ENCODE results near the gene LILRB2. TPM values are rescaled to one million over a fixed set of nuclear protein-coding genes. Genes with fewer than 3 reads are reported as not detected.
"Not testable (repeated sequence)": the region's sequence is repeated elsewhere in the genome, so short reads cannot be mapped to it uniquely, and the experiment has no call there.

Gene LILRB2
- total and polyA plus RNA-seq, 2 donors (not counting 3 experiments of a cell fraction or from before 2014, with no cell fraction given), result not detected

DNA sequence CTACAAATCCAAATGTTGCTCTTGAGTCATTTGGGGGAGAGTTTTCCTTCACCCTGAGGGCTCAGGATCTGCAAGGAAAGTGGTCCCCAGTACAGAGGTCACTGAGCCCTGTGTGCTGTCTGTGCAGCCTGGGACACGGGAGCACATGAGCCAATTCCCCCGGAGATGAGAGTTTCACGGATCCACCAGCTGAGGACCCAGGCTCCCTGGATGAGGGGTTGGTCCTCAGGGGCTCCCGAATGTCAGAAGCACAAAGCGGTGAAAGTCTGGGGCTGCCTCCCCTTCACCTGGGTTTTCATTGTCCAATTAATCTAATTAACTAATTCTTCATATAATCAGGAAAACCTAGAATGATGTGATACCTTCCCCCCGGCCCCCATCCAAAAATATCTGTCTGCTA, 13.6 kb upstream of the LILRB2 start:
- ChIA-PET CTCF (no interaction called here), POLR2A (no interaction called here)
- Histone ChIP-seq H4K20me1 (replicated peaks; ENCODE audit: control insufficient read depth, extremely low read depth, insufficient read depth, low read length) (no peaks in the 10 kb centered on the region), H3K4me3 (replicated peaks in 1 of 3; ENCODE audit: insufficient read depth in 1 of 3, low read depth in 1 of 3, low read length in 3 of 3) (no peak overlapping the region), H3K9me3 (replicated peaks; ENCODE audit: control insufficient read depth, insufficient read depth, low read length) (no peaks in the 10 kb centered on the region), H3K9ac (replicated peaks; ENCODE audit: extremely low read depth, insufficient read depth, low read length) (no peak overlapping the region), H3K4me1 (ENCODE audit: control insufficient read depth, extremely low read depth, insufficient read depth, low read length) (no peaks in the 10 kb centered on the region), H3K79me2 (ENCODE audit: control insufficient read depth, insufficient read depth, low read length) (no peaks in the 10 kb centered on the region), H3K9me1 (replicated peaks; ENCODE audit: control insufficient read depth, extremely low read depth, insufficient read depth, low read length) (no peaks in the 10 kb centered on the region), H2AFZ (ENCODE audit: low read depth, low read length) (no peak overlapping the region), H3K4me2 (ENCODE audit: insufficient read depth, low read length) (no peak overlapping the region), H3K36me3 (ENCODE audit: control insufficient read depth in 2 of 2, extremely low read depth in 1 of 2, insufficient read depth in 2 of 2, low read length in 2 of 2) (no peaks in the 10 kb centered on the region), H3K27ac (ENCODE audit: insufficient read depth, low read depth, low read length) (no peak overlapping the region), H3K27me3 (ENCODE audit: control insufficient read depth in 2 of 2, insufficient read depth in 2 of 2, low read length in 2 of 2) (no peaks in the 10 kb centered on the region)
- intact Hi-C loops (cut with micrococcal nuclease) (no loop called here), dilution Hi-C loops (cut with MboI; ENCODE audit: extremely low pct_ligation_motif_present, low sequenced_read_pairs) (no loop called here)
- BruUV-seq (replicated peaks), result no TSS peak
- DNase-seq (ENCODE audit: low read depth, low spot score), result no peak
- no peak for FAIRE-seq
- no peak for TF ChIP-seq JUN (IDR thresholded peaks at IDR 0.05; ENCODE audit: borderline replicate concordance, insufficient read depth, insufficient read length, low read depth)
- no peak for TF ChIP-seq POLR2A (IDR thresholded peaks at IDR 0.05; ENCODE audit: low read depth, low read length)
- no peak for TF ChIP-seq MYC (IDR thresholded peaks at IDR 0.05; ENCODE audit: low read depth, low read length)
- TF ChIP-seq, protein P1, sequence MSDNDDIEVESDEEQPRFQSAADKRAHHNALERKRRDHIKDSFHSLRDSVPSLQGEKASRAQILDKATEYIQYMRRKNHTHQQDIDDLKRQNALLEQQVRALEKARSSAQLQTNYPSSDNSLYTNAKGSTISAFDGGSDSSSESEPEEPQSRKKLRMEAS (IDR thresholded peaks at IDR 0.05; ENCODE audit: insufficient read depth, insufficient read length), result no peak
- no peak for TF ChIP-seq EZH2 (IDR thresholded peaks at IDR 0.05; ENCODE audit: borderline replicate concordance, low read depth, low read length, severe bottlenecking)
- no peak for TF ChIP-seq FOS (IDR thresholded peaks at IDR 0.05; ENCODE audit: borderline replicate concordance, insufficient read depth, low read length)
- TF ChIP-seq, protein P2, sequence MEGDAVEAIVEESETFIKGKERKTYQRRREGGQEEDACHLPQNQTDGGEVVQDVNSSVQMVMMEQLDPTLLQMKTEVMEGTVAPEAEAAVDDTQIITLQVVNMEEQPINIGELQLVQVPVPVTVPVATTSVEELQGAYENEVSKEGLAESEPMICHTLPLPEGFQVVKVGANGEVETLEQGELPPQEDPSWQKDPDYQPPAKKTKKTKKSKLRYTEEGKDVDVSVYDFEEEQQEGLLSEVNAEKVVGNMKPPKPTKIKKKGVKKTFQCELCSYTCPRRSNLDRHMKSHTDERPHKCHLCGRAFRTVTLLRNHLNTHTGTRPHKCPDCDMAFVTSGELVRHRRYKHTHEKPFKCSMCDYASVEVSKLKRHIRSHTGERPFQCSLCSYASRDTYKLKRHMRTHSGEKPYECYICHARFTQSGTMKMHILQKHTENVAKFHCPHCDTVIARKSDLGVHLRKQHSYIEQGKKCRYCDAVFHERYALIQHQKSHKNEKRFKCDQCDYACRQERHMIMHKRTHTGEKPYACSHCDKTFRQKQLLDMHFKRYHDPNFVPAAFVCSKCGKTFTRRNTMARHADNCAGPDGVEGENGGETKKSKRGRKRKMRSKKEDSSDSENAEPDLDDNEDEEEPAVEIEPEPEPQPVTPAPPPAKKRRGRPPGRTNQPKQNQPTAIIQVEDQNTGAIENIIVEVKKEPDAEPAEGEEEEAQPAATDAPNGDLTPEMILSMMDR (IDR thresholded peaks at IDR 0.05; ENCODE audit: extremely low read depth in 1 of 2, insufficient read depth in 1 of 2, low read depth in 1 of 2, low read length in 2 of 2), result no peak
- TF ChIP-seq GATA2 (IDR thresholded peaks at IDR 0.05; ENCODE audit: insufficient read depth, insufficient read length, low read depth, low read length), result no peak
- no peak for TF ChIP-seq POLR2AphosphoS5 (IDR thresholded peaks at IDR 0.05; ENCODE audit: insufficient read depth, low read depth, low read length)

DNA sequence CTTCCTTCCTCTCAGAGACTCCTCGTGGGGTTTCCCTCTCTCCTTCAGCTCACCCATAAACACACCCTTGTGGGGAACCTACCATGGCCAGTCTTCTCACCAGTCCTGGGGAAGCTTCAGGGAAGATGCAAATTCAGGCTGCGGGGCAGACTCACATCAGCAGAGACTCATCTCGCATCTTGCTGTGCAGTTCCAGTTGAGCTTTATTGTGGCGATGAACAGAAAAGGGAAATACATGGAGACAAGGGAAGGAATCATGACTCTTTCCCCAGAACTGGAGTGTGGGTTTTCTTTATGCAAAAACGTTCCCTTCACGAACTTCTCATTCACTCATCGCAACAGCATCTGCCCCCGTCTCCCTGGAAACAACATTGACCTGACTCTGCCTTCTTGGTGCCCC, 8.2 kb upstream of the LILRB2 start:
- FAIRE-seq, result not testable (repeated sequence)

More for the DNA sequence above, 8.2 kb upstream of the LILRB2 start:
- H3K4me2 ChIP-seq (ENCODE audit: insufficient read depth, low read length); H2AFZ ChIP-seq (ENCODE audit: low read depth, low read length); H4K20me1 ChIP-seq (replicated peaks; ENCODE audit: control insufficient read depth, extremely low read depth, insufficient read depth, low read length); intact Hi-C loops (cut with micrococcal nuclease); dilution Hi-C loops (cut with MboI; ENCODE audit: extremely low pct_ligation_motif_present, low sequenced_read_pairs); H3K27me3 ChIP-seq (ENCODE audit: control insufficient read depth in 2 of 2, insufficient read depth in 2 of 2, low read length in 2 of 2); CTCF ChIA-PET; H3K9me1 ChIP-seq (replicated peaks; ENCODE audit: control insufficient read depth, extremely low read depth, insufficient read depth, low read length); H3K9me3 ChIP-seq (replicated peaks; ENCODE audit: control insufficient read depth, insufficient read depth, low read length); POLR2A ChIA-PET; H3K79me2 ChIP-seq (ENCODE audit: control insufficient read depth, insufficient read depth, low read length); H3K36me3 ChIP-seq (ENCODE audit: control insufficient read depth in 2 of 2, extremely low read depth in 1 of 2, insufficient read depth in 2 of 2, low read length in 2 of 2); H3K27ac ChIP-seq (ENCODE audit: insufficient read depth, low read depth, low read length); BruUV-seq (replicated peaks); DNase-seq (ENCODE audit: low read depth, low spot score); H3K4me3 ChIP-seq (replicated peaks in 1 of 3; ENCODE audit: insufficient read depth in 1 of 3, low read depth in 1 of 3, low read length in 3 of 3); H3K9ac ChIP-seq (replicated peaks; ENCODE audit: extremely low read depth, insufficient read depth, low read length); H3K4me1 ChIP-seq (ENCODE audit: control insufficient read depth, extremely low read depth, insufficient read depth, low read length): not testable (repeated sequence)

Measured in endothelial cell of umbilical vein (primary cell).